H9 (cell line): ENCODE results near the gene GRIK1. TPM values are rescaled to one million over a fixed set of nuclear protein-coding genes. Genes with fewer than 3 reads are reported as not detected.

Experiments
- DNase-seq: peaks from one replicate; pipeline ENCODE4 v3.0.0-alpha.2; 2017
- H2AFZ ChIP-seq: one replicate; pipeline ENCODE4 v1.6.1; 2013; ENCODE audit warnings: mild to moderate bottlenecking, low read length, control low read depth, moderate library complexity
- H2AK5ac ChIP-seq: 2 replicates; pipeline ENCODE4 v1.6.1; 2013; ENCODE audit warnings: low read length, control low read depth, mixed read lengths; ENCODE audit not compliant: insufficient read length
- H2BK120ac ChIP-seq: one replicate; pipeline ENCODE4 v1.6.1; 2013; ENCODE audit warnings: low read depth, mild to moderate bottlenecking, low read length, control low read depth, inconsistent platforms; ENCODE audit not compliant: poor library complexity, severe bottlenecking
- H2BK12ac ChIP-seq: 2 replicates; pipeline ENCODE4 v1.6.1; 2013; ENCODE audit warnings: low read length, control low read depth, mixed read lengths, low read depth; ENCODE audit not compliant: insufficient read length
- H2BK15ac ChIP-seq: 2 replicates; pipeline ENCODE4 v1.6.1; 2013; ENCODE audit warnings: low read depth, low read length, control low read depth
- H2BK20ac ChIP-seq: one replicate; pipeline ENCODE4 v1.6.1; 2013; ENCODE audit warnings: low read depth, mild to moderate bottlenecking, low read length, control low read depth, inconsistent platforms; ENCODE audit not compliant: poor library complexity, severe bottlenecking
- H2BK5ac ChIP-seq: 2 replicates; pipeline ENCODE4 v1.6.1; 2013; ENCODE audit warnings: low read length, control low read depth, mixed read lengths; ENCODE audit not compliant: insufficient read length
- H3K14ac ChIP-seq: 2 replicates; pipeline ENCODE4 v1.6.1; 2013; ENCODE audit warnings: low read length, control low read depth; ENCODE audit not compliant: insufficient read depth
- H3K18ac ChIP-seq: 2 replicates; pipeline ENCODE4 v1.6.1; 2013; ENCODE audit warnings: low read depth, mild to moderate bottlenecking, mixed read lengths, low read length, control low read depth; ENCODE audit not compliant: insufficient read length
- H3K23ac ChIP-seq: 2 replicates; pipeline ENCODE4 v1.6.1; 2013; ENCODE audit warnings: low read length, control low read depth, mixed read lengths, low read depth; ENCODE audit not compliant: insufficient read length
- H3K23me2 ChIP-seq: 2 replicates; pipeline ENCODE4 v1.6.1; 2013; ENCODE audit warnings: low read depth, mild to moderate bottlenecking, mixed read lengths, low read length, control low read depth; ENCODE audit not compliant: insufficient read length, poor library complexity, severe bottlenecking
- H3K27ac ChIP-seq: 2 replicates; pipeline ENCODE4 v1.5.1; 2013; ENCODE audit warnings: low read length, control low read depth, mixed read lengths, low read depth; ENCODE audit not compliant: insufficient read length
- H3K27me3 ChIP-seq: 2 replicates; pipeline ENCODE4 v1.6.1; 2013; ENCODE audit warnings: low read length, control low read depth, inconsistent platforms; ENCODE audit not compliant: insufficient read depth
- H3K4ac ChIP-seq: 2 replicates; pipeline ENCODE4 v1.6.1; 2013; ENCODE audit warnings: low read depth, mild to moderate bottlenecking, control low read depth, inconsistent platforms, low read length, moderate library complexity
- H3K4me1 ChIP-seq: 2 replicates; pipeline ENCODE4 v1.6.1; 2013; ENCODE audit warnings: low read length, control low read depth, inconsistent platforms; ENCODE audit not compliant: insufficient read depth
- H3K4me2 ChIP-seq: 2 replicates; pipeline ENCODE4 v1.6.1; 2013; ENCODE audit warnings: low read length, control low read depth, mixed read lengths; ENCODE audit not compliant: insufficient read length, insufficient read depth
- H3K56ac ChIP-seq: 2 replicates; pipeline ENCODE4 v1.6.1; 2013; ENCODE audit warnings: low read depth, mild to moderate bottlenecking, mixed read lengths, low read length, control low read depth; ENCODE audit not compliant: insufficient read length
- H3K79me1 ChIP-seq: 2 replicates; pipeline ENCODE4 v1.6.1; 2013; ENCODE audit warnings: low read depth, mild to moderate bottlenecking, moderate library complexity, low read length, control low read depth, inconsistent platforms; ENCODE audit not compliant: insufficient read depth, poor library complexity, severe bottlenecking
- H3K79me2 ChIP-seq: 2 replicates; pipeline ENCODE4 v1.6.1; 2013; ENCODE audit warnings: low read length, control low read depth, inconsistent platforms; ENCODE audit not compliant: insufficient read depth
- H3K9ac ChIP-seq: 2 replicates; pipeline ENCODE4 v1.6.1; 2013; ENCODE audit warnings: low read length, control low read depth, mixed read lengths; ENCODE audit not compliant: insufficient read length; ENCODE audit errors: extremely low read depth
- H3K9me3 ChIP-seq: one replicate; pipeline ENCODE4 v1.6.1; 2013; ENCODE audit warnings: low read depth, low read length, inconsistent platforms; ENCODE audit not compliant: control insufficient read depth
- H3T11ph ChIP-seq: one replicate; pipeline ENCODE4 v1.6.1; 2013; ENCODE audit warnings: mild to moderate bottlenecking, low read length, control low read depth, inconsistent platforms
- H4K20me1 ChIP-seq: one replicate; pipeline ENCODE4 v1.6.1; 2013; ENCODE audit not compliant: control insufficient read depth, insufficient read length, insufficient read depth
- H4K5ac ChIP-seq: 2 replicates; pipeline ENCODE4 v1.6.1; 2013; ENCODE audit warnings: low read depth, mild to moderate bottlenecking, mixed read lengths, low read length, control low read depth; ENCODE audit not compliant: insufficient read length
- H4K8ac ChIP-seq: replicated peaks from 2 replicates; pipeline ENCODE4 v1.6.1; 2013; ENCODE audit warnings: low read length, control low read depth, mixed read lengths, low read depth; ENCODE audit not compliant: insufficient read length
- H4K91ac ChIP-seq: 2 replicates; pipeline ENCODE4 v1.6.1; 2013; ENCODE audit warnings: low read depth, mild to moderate bottlenecking, moderate library complexity, mixed read lengths, low read length, control low read depth; ENCODE audit not compliant: insufficient read length
- H3K27ac Mint-ChIP-seq, 3 experiments: 2 replicates in 2 of 3; 3 replicates in 1 of 3; pipeline ENCODE4 v1.8.0; 2020 to 2021; ENCODE audit warnings: mixed read lengths in 3 of 3, mild to moderate bottlenecking in 1 of 3, moderate library complexity in 1 of 3
- H3K27me3 Mint-ChIP-seq: 2 replicates; pipeline ENCODE4 v1.8.0; 2021; ENCODE audit warnings: low read depth, mild to moderate bottlenecking, moderate library complexity, mixed read lengths
- H3K36me3 Mint-ChIP-seq, 3 experiments: 2 replicates in 2 of 3; 3 replicates in 1 of 3; pipeline ENCODE4 v1.8.0; 2020 to 2021; ENCODE audit warnings: low read depth in 3 of 3, mixed read lengths in 3 of 3; ENCODE audit not compliant: insufficient read depth in 1 of 3
- H3K4me1 Mint-ChIP-seq, 2 experiments: 2 replicates each; pipeline ENCODE4 v1.8.0; 2020; ENCODE audit warnings: mixed read lengths in 2 of 2
- H3K4me3 Mint-ChIP-seq, 2 experiments: 2 replicates in 1 of 2; 3 replicates in 1 of 2; pipeline ENCODE4 v1.8.0; 2020 to 2021; ENCODE audit warnings: mild to moderate bottlenecking in 2 of 2, mixed read lengths in 2 of 2, moderate library complexity in 1 of 2
- H3K9me3 Mint-ChIP-seq, 2 experiments: 2 replicates in 1 of 2; 3 replicates in 1 of 2; pipeline ENCODE4 v1.8.0; 2020; ENCODE audit warnings: mild to moderate bottlenecking in 2 of 2, mixed read lengths in 2 of 2, moderate library complexity in 1 of 2
- WGBS: extraction: QIAGEN DNeasy Blood & Tissue Kit; methylation state at CpG from one replicate; pipeline ENCODE4 v1.1.7; 2013; ENCODE audit warnings: missing lambda C conversion rate, low lambda C conversion rate, mixed read lengths; ENCODE audit not compliant: insufficient read length; ENCODE audit errors: extremely low coverage; 5-methylcytosine and 5-hydroxymethylcytosine counted together
- total RNA-seq: library from RNA; stranded (reverse); gene quantifications from 2 replicates; pipeline ENCODE4 v1.2.1, GENCODE V29; 2021
- TF ChIP-seq, protein P1 (sequence below): fragments of 200-600 bp; sonication (generic); conservative IDR thresholded peaks from 3 replicates; pipeline ENCODE4 v1.8.0; 2021; ENCODE audit warnings: antibody characterized with exemption, mild to moderate bottlenecking

Gene GRIK1
- total RNA-seq, 1 experiment from 2014 or later = not detected

- H3K27ac Mint-ChIP-seq = no peak overlapping the region; a peak in 1 of 7 replicates
- H3K27me3 ChIP-seq = no peaks in the 10 kb centered on the region
- H3K23me2 ChIP-seq = no peaks in the 10 kb centered on the region
- no peak overlapping the region for H3K14ac ChIP-seq
- peaks cover 11 to 22% (median 11%) of the 10 kb centered on the region in 3 experiments for H3K36me3 Mint-ChIP-seq
- H3K18ac ChIP-seq = no peak overlapping the region
- no peak overlapping the region for H2BK5ac ChIP-seq
- no peaks in the 10 kb centered on the region for H3K27me3 Mint-ChIP-seq
- no peak overlapping the region for H2AFZ ChIP-seq
- H3K4me1 Mint-ChIP-seq = no peaks in the 10 kb centered on the region
- H3K4me3 Mint-ChIP-seq = no peak overlapping the region
- H3T11ph ChIP-seq = no peak overlapping the region
- H4K20me1 ChIP-seq = no peaks in the 10 kb centered on the region
- DNase-seq = no peak
- H3K4ac ChIP-seq = no peak overlapping the region
- no peak overlapping the region for H3K23ac ChIP-seq
- H2AK5ac ChIP-seq = no peak overlapping the region
- H4K5ac ChIP-seq = no peak overlapping the region
- no peak overlapping the region for H2BK12ac ChIP-seq
- H3K79me2 ChIP-seq = no peaks in the 10 kb centered on the region
- no peak overlapping the region for H3K56ac ChIP-seq
- H3K9me3 ChIP-seq = peaks cover 12% of the 10 kb centered on the region
- peaks cover 20 to 21% of the 10 kb centered on the region in 2 experiments for H3K9me3 Mint-ChIP-seq
- H2BK120ac ChIP-seq = no peak overlapping the region
- no peak overlapping the region for H2BK15ac ChIP-seq
- no peak overlapping the region for H4K8ac ChIP-seq
- H3K4me1 ChIP-seq = no peaks in the 10 kb centered on the region
- WGBS = no CpG with 5 or more reads among the region's 2 CpGs
- no peak overlapping the region for H2BK20ac ChIP-seq
- no peak overlapping the region for H3K4me2 ChIP-seq
- H3K79me1 ChIP-seq = no peaks in the 10 kb centered on the region
- no peak overlapping the region for H3K27ac ChIP-seq
- no peak overlapping the region for H3K9ac ChIP-seq
- no peak overlapping the region for H4K91ac ChIP-seq
- TF ChIP-seq, protein P1, sequence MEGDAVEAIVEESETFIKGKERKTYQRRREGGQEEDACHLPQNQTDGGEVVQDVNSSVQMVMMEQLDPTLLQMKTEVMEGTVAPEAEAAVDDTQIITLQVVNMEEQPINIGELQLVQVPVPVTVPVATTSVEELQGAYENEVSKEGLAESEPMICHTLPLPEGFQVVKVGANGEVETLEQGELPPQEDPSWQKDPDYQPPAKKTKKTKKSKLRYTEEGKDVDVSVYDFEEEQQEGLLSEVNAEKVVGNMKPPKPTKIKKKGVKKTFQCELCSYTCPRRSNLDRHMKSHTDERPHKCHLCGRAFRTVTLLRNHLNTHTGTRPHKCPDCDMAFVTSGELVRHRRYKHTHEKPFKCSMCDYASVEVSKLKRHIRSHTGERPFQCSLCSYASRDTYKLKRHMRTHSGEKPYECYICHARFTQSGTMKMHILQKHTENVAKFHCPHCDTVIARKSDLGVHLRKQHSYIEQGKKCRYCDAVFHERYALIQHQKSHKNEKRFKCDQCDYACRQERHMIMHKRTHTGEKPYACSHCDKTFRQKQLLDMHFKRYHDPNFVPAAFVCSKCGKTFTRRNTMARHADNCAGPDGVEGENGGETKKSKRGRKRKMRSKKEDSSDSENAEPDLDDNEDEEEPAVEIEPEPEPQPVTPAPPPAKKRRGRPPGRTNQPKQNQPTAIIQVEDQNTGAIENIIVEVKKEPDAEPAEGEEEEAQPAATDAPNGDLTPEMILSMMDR = no peak
Observed at GRCh38 chr21:29827647-29828046, 112.1 kb downstream of the GRIK1 start.
